GM23338 (cell line): ENCODE measurements around the gene LRCH3. TPM values are rescaled to one million over a fixed set of nuclear protein-coding genes. Genes with fewer than 3 reads are reported as not detected.

Experiments
- ATAC-seq: fragments of 200-7000 bp; cut with Tn5 transposase; 3 replicates; pipeline ENCODE4 v1.9.1; 2020
- DNase-seq: peaks from one replicate; pipeline ENCODE4 v3.0.0-alpha.2; 2015; ENCODE audit warnings: low spot score
- H2AFZ ChIP-seq: fragments of 200-600 bp; sonication (generic); 2 replicates; pipeline ENCODE4 v1.8.0; 2016; ENCODE audit warnings: antibody characterized with exemption, mild to moderate bottlenecking, moderate library complexity
- H3F3A ChIP-seq: fragments of 200-600 bp; sonication (generic); replicated peaks from 2 replicates; pipeline ENCODE4 v1.8.0; 2017; ENCODE audit warnings: antibody characterized with exemption, mixed run types, low read depth
- H3K27ac ChIP-seq: fragments of 200-600 bp; sonication (generic); 2 replicates; pipeline ENCODE4 v1.6.1; 2016; ENCODE audit warnings: low read depth
- H3K27me3 ChIP-seq: fragments of 200-600 bp; sonication (generic); 2 replicates; pipeline ENCODE4 v1.8.0; 2016; ENCODE audit warnings: mild to moderate bottlenecking, mixed run types, moderate library complexity; ENCODE audit not compliant: insufficient read depth
- H3K36me3 ChIP-seq: fragments of 200-600 bp; sonication (generic); 2 replicates; pipeline ENCODE4 v1.8.0; 2016; ENCODE audit warnings: mild to moderate bottlenecking; ENCODE audit not compliant: insufficient read depth
- H3K4me1 ChIP-seq: fragments of 200-600 bp; sonication (generic); 2 replicates; pipeline ENCODE4 v1.8.0; 2016; ENCODE audit warnings: mild to moderate bottlenecking, moderate library complexity; ENCODE audit not compliant: insufficient read depth
- H3K4me2 ChIP-seq: fragments of 200-600 bp; sonication (generic); 2 replicates; pipeline ENCODE4 v1.7.1; 2017; ENCODE audit warnings: mixed run types
- H3K4me3 ChIP-seq: fragments of 200-600 bp; sonication (generic); 2 replicates; pipeline ENCODE4 v1.6.1; 2016; ENCODE audit warnings: mixed run types
- H3K79me2 ChIP-seq: fragments of 200-600 bp; sonication (generic); replicated peaks from 2 replicates; pipeline ENCODE4 v1.8.0; 2017; ENCODE audit warnings: mild to moderate bottlenecking; ENCODE audit not compliant: insufficient read depth
- H3K9me2 ChIP-seq: fragments of 200-600 bp; sonication (generic); 2 replicates; pipeline ENCODE4 v1.8.0; 2017; ENCODE audit not compliant: insufficient read depth
- H4K20me1 ChIP-seq: fragments of 200-600 bp; sonication (generic); replicated peaks from 2 replicates; pipeline ENCODE4 v1.8.0; 2017; ENCODE audit warnings: mild to moderate bottlenecking; ENCODE audit not compliant: insufficient read depth
- H3K27ac Mint-ChIP-seq: 2 replicates; pipeline ENCODE4 v1.8.0; 2020; ENCODE audit warnings: inconsistent platforms, mild to moderate bottlenecking, moderate library complexity, mixed read lengths
- H3K27me3 Mint-ChIP-seq: 3 replicates; pipeline ENCODE4 v1.8.0; 2022; ENCODE audit warnings: low read depth, mild to moderate bottlenecking, moderate library complexity, mixed read lengths, inconsistent platforms; ENCODE audit not compliant: insufficient read depth, poor library complexity
- H3K36me3 Mint-ChIP-seq: 3 replicates; pipeline ENCODE4 v1.8.0; 2021; ENCODE audit warnings: low read depth, mild to moderate bottlenecking, inconsistent platforms, moderate library complexity, mixed read lengths
- H3K4me1 Mint-ChIP-seq: 3 replicates; pipeline ENCODE4 v1.8.0; 2020; ENCODE audit warnings: mild to moderate bottlenecking, inconsistent platforms, mixed read lengths
- H3K4me3 Mint-ChIP-seq: 3 replicates; pipeline ENCODE4 v1.8.0; 2021; ENCODE audit warnings: moderate library complexity, mild to moderate bottlenecking, inconsistent platforms, mixed read lengths
- H3K9me3 Mint-ChIP-seq: 3 replicates; pipeline ENCODE4 v1.8.0; 2020; ENCODE audit warnings: moderate library complexity, mild to moderate bottlenecking, inconsistent platforms, mixed read lengths
- CREB1 ChIP-seq: fragments of 250-450 bp; sonication (Bioruptor Pico); IDR thresholded peaks from 2 replicates; pipeline ENCODE4 v1.5.0; 2020; ENCODE audit warnings: low read depth, mild to moderate bottlenecking, moderate library complexity
- ETS1 ChIP-seq: IDR thresholded peaks from 2 replicates; pipeline ENCODE4 v1.6.1; 2016; ENCODE audit warnings: antibody characterized with exemption
- EZH2 ChIP-seq: fragments of 200-600 bp; sonication (generic); IDR thresholded peaks from one replicate; pipeline ENCODE4 v1.8.0; 2017; ENCODE audit warnings: antibody characterized with exemption, mild to moderate bottlenecking, low read depth; ENCODE audit not compliant: unreplicated experiment
- EZH2phosphoT487 ChIP-seq: fragments of 200-600 bp; sonication (generic); IDR thresholded peaks from one replicate; pipeline ENCODE4 v1.8.1; 2018; ENCODE audit warnings: antibody characterized with exemption; ENCODE audit not compliant: unreplicated experiment
- JUNB ChIP-seq: IDR thresholded peaks from one replicate; pipeline ENCODE4 v1.6.1; 2016; ENCODE audit warnings: antibody characterized with exemption; ENCODE audit not compliant: unreplicated experiment
- POLR2AphosphoS5 ChIP-seq: IDR thresholded peaks from 2 replicates; pipeline ENCODE4 v1.6.1; 2016; ENCODE audit warnings: antibody characterized with exemption, low read depth
- STAT1 ChIP-seq: IDR thresholded peaks from one replicate; pipeline ENCODE4 v1.6.1; 2016; ENCODE audit warnings: antibody characterized with exemption; ENCODE audit not compliant: unreplicated experiment
- ZNF114 ChIP-seq: fragments of 250-450 bp; sonication (Bioruptor Pico); IDR thresholded peaks from 2 replicates; pipeline ENCODE4 v1.5.0; 2020; ENCODE audit warnings: mild to moderate bottlenecking, moderate library complexity
- ZNF331 ChIP-seq: fragments of 250-450 bp; sonication (Bioruptor Pico); IDR thresholded peaks from 2 replicates; pipeline ENCODE4 v1.5.0; 2020; ENCODE audit warnings: low read depth, mild to moderate bottlenecking, moderate library complexity
- ZNF462 ChIP-seq: fragments of 250-450 bp; sonication (Bioruptor Pico); IDR thresholded peaks from 2 replicates; pipeline ENCODE4 v1.5.0; 2020; ENCODE audit warnings: mild to moderate bottlenecking, moderate library complexity
- polyA plus RNA-seq: library from polyadenylated mRNA; unstranded; fragments of >200 nt; fragmentation: Nextera tagmentation; extraction: Ambion mirVana; gene quantifications from 2 replicates; pipeline ENCODE4 v1.2.1, GENCODE V29; 2016
- total RNA-seq: library from RNA; depleted of rRNA; stranded (reverse); fragments of >200 nt; shearing (Covaris generic); gene quantifications from 2 replicates; pipeline ENCODE4 v1.2.3, GENCODE V29; 2014
- TF ChIP-seq, protein P1 (sequence below), 2 experiments: fragments of 200-600 bp in 1 of 2; sonication (generic) in 1 of 2; conservative IDR thresholded peaks; 2 replicates each; pipeline versions ENCODE4 v1.5.1 to v1.6.1; 2016 to 2017; ENCODE audit warnings: antibody characterized with exemption in 2 of 2, low read depth in 2 of 2, mild to moderate bottlenecking in 2 of 2, moderate library complexity in 1 of 2
- TF ChIP-seq, protein P2 (sequence below): IDR thresholded peaks from one replicate; pipeline ENCODE4 v1.6.1; 2018; ENCODE audit warnings: antibody characterized with exemption; ENCODE audit not compliant: unreplicated experiment

Gene LRCH3
- total and polyA plus RNA-seq, 2 experiments from 2014 or later = 22.9 to 60.0 TPM

DNA sequence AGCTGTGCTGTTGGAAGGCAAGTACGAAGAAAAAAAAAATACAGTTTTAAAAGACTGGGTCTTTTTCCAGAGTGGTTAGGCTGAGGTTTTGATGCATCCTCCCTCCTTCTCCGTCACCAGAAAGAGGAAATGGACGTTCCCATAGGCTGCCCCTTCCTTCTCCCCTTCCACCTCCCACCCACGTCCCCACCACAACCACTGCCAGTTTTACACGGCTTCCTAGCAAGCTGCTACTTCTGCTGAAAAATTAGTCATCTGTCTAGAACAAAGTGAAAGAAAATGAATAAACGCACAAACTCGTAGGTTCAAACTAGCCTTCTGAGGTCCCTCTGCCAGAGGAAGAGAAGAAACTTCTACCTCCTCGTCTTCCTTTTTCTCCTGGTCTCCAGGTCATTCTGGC lies 87.4 kb downstream of the LRCH3 start (continued):
- TF ChIP-seq ZNF462 (CRISPR knock-in tag) = no peak
- TF ChIP-seq POLR2AphosphoS5 = no peak
- no peak for TF ChIP-seq JUNB

- Histone ChIP-seq H3K36me3 (peaks cover 6% of the 10 kb centered on the region; the same call in 1 of the 2 replicates), H3K27me3 (no peaks in the 10 kb centered on the region), H3K9me2 (no peaks in the 10 kb centered on the region), H4K20me1 (no peaks in the 10 kb centered on the region), H2AFZ (no peak overlapping the region), H3F3A (peaks cover 2% of the 10 kb centered on the region; the same call in 1 of the 2 replicates), H3K79me2 (no peaks in the 10 kb centered on the region), H3K4me2 (peak overlapping the region; percentile 49), H3K27ac (peak overlapping the region; percentile 71), H3K4me3 (no peak overlapping the region), H3K4me1 (peaks cover 40% of the 10 kb centered on the region)
- peaks cover 47% of the 10 kb centered on the region for H3K36me3 Mint-ChIP-seq
- peaks cover 42% of the 10 kb centered on the region for H3K4me1 Mint-ChIP-seq
- peak; percentile 37 for ATAC-seq
- H3K9me3 Mint-ChIP-seq = peaks cover 2% of the 10 kb centered on the region; the same call in 2 of the 3 replicates
- H3K27ac Mint-ChIP-seq = peak overlapping the region; percentile 4; the same call in 1 of the 2 replicates
- H3K4me3 Mint-ChIP-seq = no peak overlapping the region
- DNase-seq = peak; percentile 37
- H3K27me3 Mint-ChIP-seq = peaks cover 6% of the 10 kb centered on the region
- TF ChIP-seq ETS1 (no peak), EZH2phosphoT487 (no peak), ZNF331 (no peak), ZNF114 (CRISPR knock-in tag) (no peak), STAT1 (no peak), JUNB (no peak), POLR2AphosphoS5 (no peak), CREB1 (CRISPR knock-in tag) (no peak), EZH2 (no peak)
- TF ChIP-seq, protein P1, sequence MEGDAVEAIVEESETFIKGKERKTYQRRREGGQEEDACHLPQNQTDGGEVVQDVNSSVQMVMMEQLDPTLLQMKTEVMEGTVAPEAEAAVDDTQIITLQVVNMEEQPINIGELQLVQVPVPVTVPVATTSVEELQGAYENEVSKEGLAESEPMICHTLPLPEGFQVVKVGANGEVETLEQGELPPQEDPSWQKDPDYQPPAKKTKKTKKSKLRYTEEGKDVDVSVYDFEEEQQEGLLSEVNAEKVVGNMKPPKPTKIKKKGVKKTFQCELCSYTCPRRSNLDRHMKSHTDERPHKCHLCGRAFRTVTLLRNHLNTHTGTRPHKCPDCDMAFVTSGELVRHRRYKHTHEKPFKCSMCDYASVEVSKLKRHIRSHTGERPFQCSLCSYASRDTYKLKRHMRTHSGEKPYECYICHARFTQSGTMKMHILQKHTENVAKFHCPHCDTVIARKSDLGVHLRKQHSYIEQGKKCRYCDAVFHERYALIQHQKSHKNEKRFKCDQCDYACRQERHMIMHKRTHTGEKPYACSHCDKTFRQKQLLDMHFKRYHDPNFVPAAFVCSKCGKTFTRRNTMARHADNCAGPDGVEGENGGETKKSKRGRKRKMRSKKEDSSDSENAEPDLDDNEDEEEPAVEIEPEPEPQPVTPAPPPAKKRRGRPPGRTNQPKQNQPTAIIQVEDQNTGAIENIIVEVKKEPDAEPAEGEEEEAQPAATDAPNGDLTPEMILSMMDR (conservative IDR thresholded peaks at IDR 0.05; ENCODE audit: low read depth in 2 of 2) = no peak
- TF ChIP-seq, protein P2, sequence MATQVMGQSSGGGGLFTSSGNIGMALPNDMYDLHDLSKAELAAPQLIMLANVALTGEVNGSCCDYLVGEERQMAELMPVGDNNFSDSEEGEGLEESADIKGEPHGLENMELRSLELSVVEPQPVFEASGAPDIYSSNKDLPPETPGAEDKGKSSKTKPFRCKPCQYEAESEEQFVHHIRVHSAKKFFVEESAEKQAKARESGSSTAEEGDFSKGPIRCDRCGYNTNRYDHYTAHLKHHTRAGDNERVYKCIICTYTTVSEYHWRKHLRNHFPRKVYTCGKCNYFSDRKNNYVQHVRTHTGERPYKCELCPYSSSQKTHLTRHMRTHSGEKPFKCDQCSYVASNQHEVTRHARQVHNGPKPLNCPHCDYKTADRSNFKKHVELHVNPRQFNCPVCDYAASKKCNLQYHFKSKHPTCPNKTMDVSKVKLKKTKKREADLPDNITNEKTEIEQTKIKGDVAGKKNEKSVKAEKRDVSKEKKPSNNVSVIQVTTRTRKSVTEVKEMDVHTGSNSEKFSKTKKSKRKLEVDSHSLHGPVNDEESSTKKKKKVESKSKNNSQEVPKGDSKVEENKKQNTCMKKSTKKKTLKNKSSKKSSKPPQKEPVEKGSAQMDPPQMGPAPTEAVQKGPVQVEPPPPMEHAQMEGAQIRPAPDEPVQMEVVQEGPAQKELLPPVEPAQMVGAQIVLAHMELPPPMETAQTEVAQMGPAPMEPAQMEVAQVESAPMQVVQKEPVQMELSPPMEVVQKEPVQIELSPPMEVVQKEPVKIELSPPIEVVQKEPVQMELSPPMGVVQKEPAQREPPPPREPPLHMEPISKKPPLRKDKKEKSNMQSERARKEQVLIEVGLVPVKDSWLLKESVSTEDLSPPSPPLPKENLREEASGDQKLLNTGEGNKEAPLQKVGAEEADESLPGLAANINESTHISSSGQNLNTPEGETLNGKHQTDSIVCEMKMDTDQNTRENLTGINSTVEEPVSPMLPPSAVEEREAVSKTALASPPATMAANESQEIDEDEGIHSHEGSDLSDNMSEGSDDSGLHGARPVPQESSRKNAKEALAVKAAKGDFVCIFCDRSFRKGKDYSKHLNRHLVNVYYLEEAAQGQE = no peak
These were observed 89.6 kb downstream of the LRCH3 start for GRCh38 chr3:197880491-197881269.
